ENCODE results near the gene VEGFD.
"Not testable (repeated sequence)": the region's sequence is repeated elsewhere in the genome, so short reads cannot be mapped to it uniquely, and the experiment has no call there.

Gene VEGFD

DNA sequence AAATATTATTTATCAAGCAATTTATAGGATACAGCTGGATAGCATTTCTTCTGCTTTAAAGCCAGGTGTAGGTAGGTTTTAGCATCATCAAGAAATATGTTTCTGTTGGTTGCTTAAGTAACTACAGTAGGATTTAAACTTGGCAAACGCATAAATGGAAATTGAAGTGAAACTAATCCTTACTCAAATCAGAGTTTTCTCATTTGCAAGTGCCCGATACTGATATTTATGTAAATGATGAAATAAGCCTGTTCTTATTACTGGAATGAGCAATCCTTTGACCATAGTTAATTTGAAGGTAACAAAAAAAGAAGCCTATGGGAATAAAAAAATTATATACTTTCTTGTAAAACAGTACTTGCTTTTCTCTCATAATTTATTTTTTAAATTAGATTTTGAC, 25.7 kb downstream of the VEGFD start:
- no peak for DNase-seq

DNA sequence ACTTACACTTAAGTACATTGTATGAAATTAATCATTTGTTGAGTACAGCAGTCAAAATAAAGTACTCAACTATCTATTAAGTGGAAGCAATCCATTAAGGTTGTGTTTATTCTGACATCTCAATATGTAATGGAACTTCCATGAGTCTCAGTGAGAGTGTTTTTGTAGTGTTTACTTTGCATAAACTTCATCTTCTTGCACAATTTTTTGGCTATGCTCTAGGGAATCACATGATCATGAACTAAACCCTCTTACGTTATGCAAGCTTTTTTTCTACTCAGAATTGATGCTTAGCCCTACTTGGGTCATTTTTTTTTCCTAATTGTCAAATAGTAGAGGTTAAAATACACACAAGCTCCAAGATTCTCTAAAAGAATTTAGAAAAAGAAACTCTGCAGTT, 27.8 kb downstream of the VEGFD start:
- DNase-seq = peak; percentile 3 to 69 (median 36)

DNA sequence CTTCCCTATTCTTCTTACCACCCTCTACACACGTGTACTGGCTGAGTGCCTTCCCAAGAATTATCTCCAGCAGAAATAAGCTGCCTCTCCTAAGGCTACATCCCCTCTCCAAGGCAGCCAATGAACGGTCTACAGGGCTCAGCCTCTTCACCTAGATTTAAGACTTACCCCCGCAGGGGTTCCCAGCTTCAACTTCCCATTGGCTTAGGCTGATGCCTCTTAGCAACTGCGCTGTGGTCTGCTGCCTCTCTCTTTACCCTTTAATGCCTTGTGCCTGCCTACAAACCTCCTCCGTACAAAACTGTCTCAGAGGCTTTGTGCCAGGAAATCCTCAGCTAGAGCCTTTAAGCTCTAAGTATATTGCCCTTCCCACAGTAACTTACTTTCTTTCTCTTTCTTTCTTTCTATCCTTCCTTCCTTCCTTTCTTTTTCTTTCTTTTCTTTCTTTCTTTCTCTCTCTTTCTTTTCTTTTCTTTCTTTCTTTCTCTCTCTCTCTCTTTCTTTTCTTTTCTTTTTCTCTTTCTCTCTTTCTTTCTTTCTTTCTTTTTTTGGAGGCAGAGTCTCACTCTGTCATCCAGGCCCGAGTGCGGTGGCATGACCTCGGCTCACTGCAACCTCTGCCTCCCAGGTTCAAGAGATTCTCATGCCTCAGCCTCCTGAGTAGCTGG, 33.8 kb downstream of the VEGFD start:
- peak; percentile 2 to 19 (median 8) for DNase-seq

DNA sequence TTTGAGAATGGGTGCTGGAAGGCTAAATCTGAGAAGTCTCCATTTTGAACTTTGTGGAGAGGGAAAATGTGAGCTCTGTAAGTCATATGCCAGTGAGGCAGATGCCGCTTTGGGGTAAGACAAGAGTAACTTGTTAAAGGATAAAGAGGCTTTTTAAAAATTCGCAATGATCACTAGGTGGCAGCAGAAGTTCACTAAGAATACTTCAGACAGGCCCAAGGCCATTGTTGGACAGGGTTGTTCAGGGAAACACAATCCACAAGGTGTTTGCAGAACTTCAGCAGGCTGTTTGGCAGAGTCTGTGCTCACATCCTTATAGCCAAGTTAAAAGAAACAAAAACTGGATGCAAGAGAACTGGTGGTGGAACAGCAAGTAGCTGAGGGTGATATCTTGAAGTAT, 35.2 kb downstream of the VEGFD start:
- peak; percentile 53 to 76 (median 70) for DNase-seq

DNA sequence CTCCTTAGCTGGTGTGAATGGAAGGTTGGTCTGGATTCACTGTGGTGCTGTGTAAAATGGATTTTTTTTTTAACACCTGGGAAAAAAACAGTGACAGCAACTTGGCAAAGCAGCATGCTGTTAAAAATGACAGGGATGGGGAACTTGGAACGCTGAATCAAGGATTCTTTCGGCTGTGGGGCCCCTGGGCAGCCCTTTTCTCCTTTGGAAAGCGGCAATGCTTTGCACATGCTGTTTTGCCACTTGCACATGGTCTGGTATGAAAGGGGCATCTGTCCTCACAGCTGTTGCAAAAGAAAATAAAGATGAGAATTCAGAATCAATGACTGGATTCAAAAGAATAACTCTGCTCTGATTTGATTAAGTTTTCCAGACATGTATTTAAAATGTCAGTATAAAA, 38.2 kb downstream of the VEGFD start:
- DNase-seq = no peak

DNA sequence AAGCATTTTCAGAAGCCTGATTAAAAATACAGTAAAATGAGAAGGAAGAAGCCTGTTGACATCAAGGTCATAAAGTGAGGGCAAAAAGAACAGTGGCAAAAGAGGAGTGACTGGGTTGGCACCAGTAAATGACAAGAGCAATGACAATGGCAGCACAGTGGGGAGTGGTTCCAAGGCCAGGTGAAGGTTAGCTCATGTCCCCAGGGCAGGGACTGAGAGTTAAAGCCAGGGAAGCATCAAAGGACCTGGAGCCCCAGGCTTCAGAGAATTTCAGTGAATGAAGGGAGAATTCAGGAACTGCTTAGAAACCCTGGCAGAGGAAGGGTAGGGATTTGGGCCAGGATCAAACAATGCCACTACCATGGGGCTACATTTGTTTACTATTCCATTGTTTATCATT, 40.1 kb downstream of the VEGFD start:
- DNase-seq = no peak

DNA sequence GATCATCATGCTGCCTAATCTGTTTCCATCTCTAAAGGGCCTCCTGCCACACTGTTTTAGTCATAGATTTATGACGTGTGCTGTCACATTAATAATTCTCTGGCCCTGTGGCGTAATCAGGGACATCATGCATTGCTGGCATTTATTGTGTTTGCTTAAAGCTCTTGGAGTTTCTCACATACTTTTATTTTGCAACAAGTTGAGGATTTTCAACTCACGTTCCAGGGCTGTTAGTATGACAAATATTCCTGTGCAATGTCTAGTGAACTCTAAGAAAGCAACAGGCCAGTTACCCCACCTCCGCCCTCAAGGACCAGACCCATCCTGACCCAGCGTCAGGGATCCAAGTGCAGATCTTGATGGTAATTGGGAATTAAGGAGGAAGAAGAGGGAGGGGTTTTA, 41.1 kb downstream of the VEGFD start:
- DNase-seq = no peak

DNA sequence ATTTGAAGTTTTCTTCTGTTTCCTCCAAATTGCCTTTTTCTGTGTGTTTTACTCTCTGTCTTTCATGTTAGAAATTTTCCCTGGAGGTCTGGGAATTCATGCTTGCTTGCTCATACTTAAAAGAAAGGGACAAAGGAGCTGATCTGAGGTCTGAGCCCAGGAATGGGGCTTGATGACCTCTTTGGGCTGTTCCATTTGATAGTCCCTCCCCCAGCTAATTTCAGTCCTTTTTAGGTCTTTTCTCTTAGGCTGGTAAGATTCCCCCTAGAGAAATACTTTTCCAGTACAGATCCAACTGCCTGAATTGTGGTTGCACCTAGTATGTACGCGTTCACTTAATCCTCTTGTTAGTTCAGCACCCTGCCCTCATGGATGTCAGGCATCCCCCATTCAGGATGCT, 43.3 kb downstream of the VEGFD start:
- no peak for DNase-seq

DNA sequence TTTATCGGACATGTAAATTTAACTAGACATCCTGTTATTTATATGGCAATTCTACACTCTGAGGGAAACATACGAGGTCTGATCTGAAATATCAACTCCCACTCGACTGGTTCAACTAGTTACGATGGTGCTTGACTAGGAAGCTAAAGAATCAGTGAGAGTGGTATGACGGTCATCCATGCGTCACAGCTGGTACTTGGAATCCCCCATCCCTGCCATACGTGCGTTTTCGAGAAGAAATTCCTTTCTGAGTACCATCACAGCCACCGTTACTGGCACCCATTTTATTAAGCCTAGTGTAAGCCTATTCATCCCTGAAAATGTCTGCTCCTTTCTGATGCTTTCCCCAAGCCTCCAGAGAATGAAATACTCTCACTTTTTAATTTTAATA, 48.2 kb downstream of the VEGFD start:
- peak; percentile 26 to 65 (median 49) for DNase-seq

DNA sequence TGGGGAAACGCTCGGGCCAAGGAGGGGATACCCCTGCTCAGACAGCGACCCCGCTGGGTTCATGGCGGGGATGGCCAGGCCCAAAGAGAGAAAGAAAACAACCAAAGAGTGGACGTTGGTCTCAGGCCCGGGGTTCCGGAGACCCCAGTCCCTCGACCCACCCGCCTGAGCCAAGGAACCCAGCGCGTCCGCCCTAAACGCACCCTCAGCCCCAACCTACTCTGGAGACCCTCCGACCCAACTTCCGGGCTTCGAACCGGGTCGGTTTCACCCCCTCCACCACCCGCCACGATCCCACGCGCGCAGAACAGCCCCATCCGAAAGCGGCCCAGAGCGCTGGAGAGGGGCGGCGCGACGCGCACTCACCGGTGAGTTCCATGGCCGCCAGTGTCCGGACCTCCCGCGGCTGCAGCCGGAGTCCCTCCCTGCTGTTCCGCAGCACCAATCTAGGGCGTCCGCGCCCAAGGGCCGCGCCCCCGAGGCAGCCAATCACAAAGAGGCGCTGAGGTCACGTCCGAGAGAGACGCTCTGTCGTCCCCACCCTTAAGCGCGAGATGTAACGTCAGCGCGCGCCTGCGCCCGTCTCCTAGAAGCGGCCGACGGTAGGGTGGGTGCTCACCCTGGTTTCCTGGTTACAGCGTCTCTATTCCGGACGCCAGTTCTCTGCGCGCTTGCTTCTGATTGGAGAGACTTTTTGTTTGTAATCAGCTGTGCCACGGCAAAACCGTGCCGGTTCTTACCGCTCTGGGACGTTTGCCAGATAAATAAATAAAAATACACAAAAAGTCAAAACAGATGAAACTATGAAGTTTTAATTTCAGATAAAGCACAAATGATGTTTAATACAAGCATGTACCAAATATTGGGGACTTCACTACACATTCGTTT, 48.8 kb downstream of the VEGFD start, which contains the start of gene PIGA:
Gene PIGA (minus strand): TSS at position 389 of the 888 bp plus-strand sequence. CDS start 3,593 bp downstream, outside the sequence.
- DNase-seq = peak; percentile 95 to 97 (median 96)

DNA sequence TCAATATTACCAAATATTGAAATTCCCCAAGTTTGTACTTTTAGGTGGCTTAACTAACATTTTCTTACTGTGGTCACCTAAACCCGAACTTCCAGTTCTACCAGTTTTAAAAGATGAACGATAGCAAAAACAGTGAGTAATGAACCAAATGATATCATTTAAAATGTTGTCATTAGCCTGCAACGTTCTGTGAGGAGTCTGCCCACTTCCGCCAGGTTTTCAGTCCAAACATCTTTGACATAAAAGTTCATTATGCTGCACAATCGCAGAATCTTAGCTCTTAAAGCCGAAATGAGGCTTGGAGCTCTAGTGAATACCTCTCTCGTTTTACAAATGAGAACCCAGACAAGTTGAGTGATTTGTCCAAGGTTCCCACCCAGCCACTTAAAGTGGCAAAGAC, 49.7 kb downstream of the VEGFD start:
- peak; percentile 5 to 36 (median 18) for DNase-seq

DNA sequence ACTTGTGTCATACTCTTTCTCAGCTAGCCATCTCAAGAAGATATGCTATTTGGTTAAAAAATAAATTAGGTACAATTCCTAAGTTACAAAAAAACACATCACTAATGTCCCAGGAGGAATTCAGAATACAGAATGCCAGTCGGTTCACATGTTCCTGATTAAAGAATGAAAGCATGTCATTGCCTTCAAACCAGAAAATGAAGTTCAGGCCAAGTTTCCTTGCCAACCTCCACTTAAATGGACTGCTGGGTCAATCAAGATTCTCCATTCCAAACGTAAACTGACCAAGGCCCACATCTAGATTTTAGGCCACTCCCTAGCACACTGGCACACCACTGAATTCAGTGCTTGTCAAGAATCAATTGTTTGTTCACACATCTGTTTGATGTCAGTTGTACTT, 55.4 kb downstream of the VEGFD start:
- DNase-seq = no peak

DNA sequence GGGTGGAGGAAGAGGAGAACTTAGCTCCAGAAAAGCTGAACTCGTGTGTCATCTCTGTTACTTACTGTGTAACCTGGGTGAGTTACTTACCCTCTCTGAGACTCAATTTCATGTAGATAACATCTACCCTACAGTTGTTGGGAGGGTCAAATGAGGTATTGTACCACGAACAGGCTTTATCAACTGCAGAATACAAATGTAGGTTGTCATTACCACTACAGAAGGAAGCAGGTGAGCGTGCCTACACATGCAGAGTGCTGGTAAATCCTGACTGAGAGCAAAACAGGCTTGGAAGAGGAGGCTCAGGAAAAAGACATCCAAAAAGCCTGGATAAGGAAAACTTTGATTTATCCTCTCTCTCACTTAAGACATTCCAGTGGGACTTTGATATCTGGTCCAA, 56.1 kb downstream of the VEGFD start:
- DNase-seq = no peak

DNA sequence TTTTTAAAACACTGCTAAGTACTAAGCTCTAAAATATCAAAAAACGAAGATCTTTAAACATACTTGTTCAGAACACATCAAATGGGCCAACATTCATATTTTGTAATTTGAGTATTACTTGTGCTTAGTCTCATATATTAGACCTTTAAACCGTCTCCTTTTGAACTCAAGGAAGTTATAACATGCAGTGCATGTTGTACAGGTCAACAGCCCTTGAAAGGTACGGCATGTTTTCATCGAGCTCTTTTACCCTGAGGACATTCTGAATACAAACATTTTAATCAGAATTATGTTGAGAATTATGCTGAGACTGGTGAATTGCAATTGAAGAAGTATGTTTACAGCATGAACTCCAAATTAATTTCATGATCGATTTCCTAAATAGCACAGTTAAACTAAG, 61.7 kb downstream of the VEGFD start:
- DNase-seq = no peak

DNA sequence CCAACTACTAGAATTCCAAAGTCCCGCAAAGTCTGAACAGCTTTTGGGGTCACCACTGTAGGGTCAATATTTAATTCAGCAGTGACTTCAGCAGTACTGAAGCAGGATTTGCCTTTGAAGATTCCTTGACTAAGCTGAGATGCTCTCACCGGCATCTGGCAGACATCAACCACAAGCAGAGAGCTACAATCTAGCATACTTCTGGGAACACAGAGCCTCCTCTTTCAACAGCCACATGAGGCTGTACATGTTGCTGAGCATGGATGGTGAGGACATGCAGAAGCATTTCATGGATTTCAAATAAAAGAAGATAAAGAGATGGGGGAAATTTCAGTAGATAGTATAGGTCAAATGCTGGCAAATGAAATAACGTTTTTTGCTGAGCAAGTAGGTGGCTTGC, 62.1 kb downstream of the VEGFD start:
- no peak for DNase-seq

DNA sequence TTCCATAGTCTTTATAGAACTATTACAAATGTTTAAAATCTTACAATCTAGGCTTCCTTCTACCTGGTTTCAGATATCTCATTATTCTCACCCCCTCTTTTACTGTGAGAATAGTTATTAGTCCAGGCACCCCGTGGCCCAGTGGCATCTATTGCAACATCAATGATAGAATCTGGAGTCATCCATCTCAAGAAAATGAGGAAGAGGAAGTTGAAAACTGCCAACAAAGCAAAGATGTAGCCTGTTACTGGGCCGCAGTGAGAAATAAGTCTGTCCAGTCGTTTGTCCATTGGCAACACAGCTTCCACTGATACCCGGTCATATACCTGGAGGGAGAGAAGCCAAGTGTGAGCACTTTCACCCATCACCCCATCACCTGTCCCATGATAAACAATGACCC, 62.8 kb downstream of the VEGFD start:
- DNase-seq = peak; percentile 63 to 86 (median 79)

DNA sequence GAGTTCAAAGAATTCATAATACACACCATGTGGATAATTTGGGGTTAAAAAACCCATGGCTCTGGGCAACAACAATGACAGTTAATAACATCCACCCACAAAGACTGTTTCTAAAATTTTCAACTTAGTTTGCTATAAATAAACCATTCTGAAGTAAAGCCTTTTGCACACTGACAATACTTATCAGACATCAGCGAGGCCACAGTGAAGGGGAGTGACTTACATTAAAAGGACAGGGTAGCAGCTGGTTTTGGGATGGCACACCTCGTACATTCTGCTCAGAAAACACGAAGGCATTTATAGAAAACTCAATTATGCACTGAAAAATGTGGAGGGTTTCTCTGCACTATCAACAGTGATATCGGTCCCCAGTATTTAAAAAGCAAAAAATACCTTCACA, 63.9 kb downstream of the VEGFD start:
- DNase-seq = no peak

DNA sequence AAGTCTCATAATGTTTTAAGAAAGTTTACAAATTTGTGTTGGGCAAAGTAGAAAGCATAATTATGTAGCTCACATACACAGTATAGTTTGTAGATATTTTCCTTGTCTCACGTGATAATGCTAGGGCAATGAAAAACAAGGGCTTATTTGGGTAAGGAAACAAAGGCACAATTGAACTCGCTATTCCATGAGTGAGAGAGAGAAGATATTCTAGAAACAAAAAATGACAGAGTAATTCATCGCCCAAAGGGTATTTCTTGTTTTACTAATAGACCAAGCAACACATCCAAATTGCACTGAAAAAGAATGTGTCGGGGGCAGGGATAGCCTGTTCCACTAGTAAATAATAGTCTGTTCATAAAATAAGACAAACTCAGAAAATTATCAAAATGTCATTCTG, 65.1 kb downstream of the VEGFD start:
- DNase-seq = no peak

DNA sequence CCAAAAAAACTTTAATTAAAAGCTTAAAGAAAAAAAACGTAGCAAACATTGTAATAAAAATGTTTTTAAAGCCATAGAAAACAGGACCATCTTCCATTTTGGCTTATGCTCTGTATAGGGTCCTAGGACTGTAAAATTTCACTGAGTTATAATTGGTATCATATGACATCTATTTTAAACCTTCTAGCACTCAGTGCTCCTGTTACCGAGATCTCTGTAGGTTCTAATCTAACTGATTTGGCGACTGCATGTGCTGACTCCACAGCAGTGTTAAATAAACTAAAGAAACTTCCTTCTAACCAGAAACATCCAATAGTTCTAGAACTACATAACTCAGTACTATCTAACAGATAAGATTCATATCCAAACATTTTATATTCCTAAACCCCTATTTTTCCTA, 68.7 kb downstream of the VEGFD start, which contains the start of gene ASB11:
Gene ASB11 (minus strand): TSS at position 132 of the 400 bp plus-strand sequence. CDS start 35 bp downstream, at position 97.
- no peak for DNase-seq

DNA sequence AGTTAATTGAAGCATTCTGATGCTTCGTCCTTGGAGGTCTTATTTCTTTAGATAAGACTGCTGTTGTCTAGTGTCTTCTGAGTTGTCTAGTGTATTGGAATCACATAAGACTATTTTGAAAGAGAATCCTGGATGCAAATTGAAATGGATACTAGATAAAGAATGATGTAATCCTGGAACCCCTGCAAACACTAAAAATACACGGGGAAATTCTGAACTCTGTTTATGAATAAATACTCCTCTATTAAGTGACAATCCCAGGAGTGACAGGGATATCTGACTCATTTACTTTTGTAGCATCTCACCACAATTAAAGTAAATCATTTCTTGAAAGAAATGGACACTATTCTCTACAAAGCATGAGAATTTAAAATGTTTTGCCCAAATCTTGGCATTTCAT, 69.7 kb downstream of the VEGFD start:
- DNase-seq = no peak

DNA sequence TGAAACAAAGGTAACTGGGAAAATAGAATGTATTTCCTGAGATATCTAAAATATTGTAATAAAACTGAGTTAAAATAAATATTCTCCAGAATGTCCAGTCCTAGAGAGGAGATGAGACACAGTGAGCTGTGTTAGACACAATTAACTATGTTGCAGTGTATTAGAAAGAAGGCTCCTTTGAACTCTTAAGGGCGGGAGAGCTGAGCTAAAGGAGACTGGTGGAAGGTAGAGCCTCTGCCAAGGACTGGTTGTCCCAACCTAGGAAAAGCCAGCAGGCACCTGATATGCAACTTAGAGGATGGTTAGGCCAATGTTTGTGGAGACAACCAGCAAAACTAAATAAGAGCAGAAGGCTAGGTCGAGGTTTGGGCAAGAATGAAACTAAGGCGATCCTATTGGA, 73.1 kb downstream of the VEGFD start:
- no peak for DNase-seq

DNA sequence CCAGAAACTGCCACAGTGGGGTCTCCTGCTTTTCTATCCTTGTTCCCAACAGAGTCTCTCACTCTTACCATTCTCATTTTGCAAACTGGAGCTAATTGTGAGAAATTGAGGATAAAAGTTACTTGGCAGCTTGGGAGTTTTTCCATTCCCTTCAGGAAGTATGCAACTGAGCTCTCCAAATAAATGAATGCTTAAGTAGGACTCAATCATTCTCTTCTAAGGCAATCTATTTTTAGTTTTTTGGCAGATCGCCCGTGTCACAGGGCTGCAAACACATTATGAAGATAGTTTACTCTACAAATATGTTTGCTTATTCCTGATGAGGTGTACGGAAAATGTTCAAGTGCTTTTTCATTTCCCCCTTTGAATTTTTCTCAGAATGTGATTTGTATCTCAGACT, 74.1 kb downstream of the VEGFD start:
- peak; percentile 41 to 55 (median 50) for DNase-seq

DNA sequence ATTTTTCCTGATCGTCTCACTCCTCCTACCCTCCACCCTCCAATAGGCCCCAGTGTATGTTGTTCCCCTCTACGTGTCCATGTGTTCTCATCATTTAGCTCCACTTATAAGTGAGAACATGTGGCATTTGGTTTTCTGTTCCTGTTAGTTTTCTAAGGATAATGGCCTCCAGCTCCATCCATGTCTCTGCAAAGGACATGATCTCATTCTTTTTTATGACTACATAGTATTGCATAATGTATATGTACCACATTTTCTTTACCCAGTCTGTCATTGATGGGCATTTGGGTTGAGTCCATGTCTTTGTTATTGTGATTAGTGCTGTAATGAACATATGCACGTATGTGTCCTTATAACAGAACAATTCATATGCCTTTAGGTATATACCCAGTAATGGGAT, 78.3 kb downstream of the VEGFD start:
- not testable (repeated sequence) for DNase-seq

DNA sequence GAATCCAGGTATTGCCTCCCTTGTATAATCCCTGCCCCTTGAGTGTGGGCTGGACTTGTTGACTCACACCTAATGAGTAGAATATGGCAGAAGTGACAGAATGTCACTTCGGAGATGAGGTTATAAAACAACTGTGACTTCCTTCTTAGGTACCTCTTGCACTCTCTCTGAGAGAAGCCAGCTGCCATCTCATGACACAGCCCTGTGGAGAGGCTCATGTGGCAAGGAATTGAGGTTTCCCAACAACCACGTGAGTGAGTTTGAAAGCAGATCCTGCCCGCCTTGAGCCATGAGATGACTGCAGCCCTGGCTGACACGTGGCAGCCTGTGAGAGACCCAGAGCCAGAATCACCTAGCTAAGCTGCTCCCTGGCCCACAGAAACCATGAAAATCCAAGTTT, 82.3 kb downstream of the VEGFD start:
- DNase-seq = peak; percentile 83 to 93 (median 88)
